Hepatocyte (in vitro differentiated cells): ENCODE results near the gene MYO5C.

Experiments used
- EZH2 ChIP-seq: fragments of 200-600 bp; sonication (generic); IDR thresholded peaks from 2 replicates; pipeline ENCODE4 v1.6.1; 2016; ENCODE audit warnings: antibody characterized with exemption, mild to moderate bottlenecking, borderline replicate concordance
- EZH2phosphoT487 ChIP-seq: fragments of 200-600 bp; sonication (generic); IDR thresholded peaks from one replicate; pipeline ENCODE4 v1.6.1; 2018; ENCODE audit warnings: antibody characterized with exemption, mild to moderate bottlenecking, low read depth, moderate library complexity; ENCODE audit not compliant: unreplicated experiment, severe bottlenecking
- TF ChIP-seq, protein P1 (sequence below): fragments of 200-600 bp; sonication (generic); IDR thresholded peaks from 2 replicates; pipeline ENCODE4 v1.5.1; 2016; ENCODE audit warnings: antibody characterized with exemption, mild to moderate bottlenecking; ENCODE audit not compliant: poor library complexity

DNA sequence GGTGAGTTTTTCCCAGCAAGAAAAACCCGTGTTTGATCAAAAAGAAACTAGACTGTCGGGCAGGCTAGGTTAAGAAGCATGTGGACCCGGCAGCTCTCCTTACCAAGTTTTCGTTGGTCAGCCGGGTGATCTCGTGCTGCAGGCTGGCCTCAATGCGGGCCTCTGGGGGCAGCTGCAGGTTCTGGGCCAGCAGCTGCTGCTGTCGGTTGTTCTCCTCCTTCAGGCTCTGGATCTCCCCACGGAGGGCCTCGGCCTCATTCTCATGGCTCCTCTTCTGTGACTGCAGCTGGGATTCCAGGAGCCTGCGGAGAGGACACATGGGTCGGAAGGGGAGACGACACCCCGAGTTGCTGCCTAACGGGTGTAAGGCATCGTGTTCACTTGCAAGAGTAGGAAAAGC is 44.5 kb upstream of the MYO5C start:
- TF ChIP-seq, protein P1, sequence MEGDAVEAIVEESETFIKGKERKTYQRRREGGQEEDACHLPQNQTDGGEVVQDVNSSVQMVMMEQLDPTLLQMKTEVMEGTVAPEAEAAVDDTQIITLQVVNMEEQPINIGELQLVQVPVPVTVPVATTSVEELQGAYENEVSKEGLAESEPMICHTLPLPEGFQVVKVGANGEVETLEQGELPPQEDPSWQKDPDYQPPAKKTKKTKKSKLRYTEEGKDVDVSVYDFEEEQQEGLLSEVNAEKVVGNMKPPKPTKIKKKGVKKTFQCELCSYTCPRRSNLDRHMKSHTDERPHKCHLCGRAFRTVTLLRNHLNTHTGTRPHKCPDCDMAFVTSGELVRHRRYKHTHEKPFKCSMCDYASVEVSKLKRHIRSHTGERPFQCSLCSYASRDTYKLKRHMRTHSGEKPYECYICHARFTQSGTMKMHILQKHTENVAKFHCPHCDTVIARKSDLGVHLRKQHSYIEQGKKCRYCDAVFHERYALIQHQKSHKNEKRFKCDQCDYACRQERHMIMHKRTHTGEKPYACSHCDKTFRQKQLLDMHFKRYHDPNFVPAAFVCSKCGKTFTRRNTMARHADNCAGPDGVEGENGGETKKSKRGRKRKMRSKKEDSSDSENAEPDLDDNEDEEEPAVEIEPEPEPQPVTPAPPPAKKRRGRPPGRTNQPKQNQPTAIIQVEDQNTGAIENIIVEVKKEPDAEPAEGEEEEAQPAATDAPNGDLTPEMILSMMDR, result no peak
- no peak for TF ChIP-seq EZH2phosphoT487
- no peak for TF ChIP-seq EZH2
